ENCODE results near the gene RBMS3. TPM values are rescaled to one million over a fixed set of nuclear protein-coding genes. Genes with fewer than 3 reads are reported as not detected.

The RBMS3 gene
- total and polyA plus RNA-seq, 2 of the 8 experiments (the other 6 are each of a cell fraction or from before 2014, with no cell fraction given) = 3.7 to 6.9 TPM

- Histone ChIP-seq H2BK120ac (replicated peaks; ENCODE audit: low read depth, low read length) (no peak overlapping the region), H2AFZ (ENCODE audit: low read length) (no peak overlapping the region), H3K56ac (replicated peaks; ENCODE audit: insufficient read length, low read depth, low read length) (no peak overlapping the region), H3K4me2 (ENCODE audit: insufficient read depth in 1 of 2, low read depth in 2 of 2, low read length in 2 of 2) (no peak overlapping the region), H4K5ac (ENCODE audit: insufficient read length, low read depth, low read length) (no peak overlapping the region), H2BK15ac (ENCODE audit: low read length) (no peak overlapping the region), H4K8ac (ENCODE audit: extremely low read depth, insufficient read depth, low read length) (no peak overlapping the region), H2AK5ac (ENCODE audit: low read depth, low read length) (no peak overlapping the region), H3K27me3 (replicated peaks in 1 of 4; ENCODE audit: control insufficient read depth in 3 of 4, extremely low read depth in 1 of 4, insufficient read depth in 3 of 4, low read length in 3 of 4) (peaks cover 0 to 2% (median 0%) of the 10 kb centered on the region in 4 experiments; a peak in 1 of 7 replicates), H3K9ac (replicated peaks in 1 of 4; ENCODE audit: extremely low read depth in 1 of 4, low read depth in 3 of 4, low read length in 3 of 4) (no peak overlapping the region), H2BK12ac (ENCODE audit: low read depth, low read length) (no peak overlapping the region), H3K27ac (ENCODE audit: low read depth, low read length) (no peak overlapping the region), H4K91ac (replicated peaks; ENCODE audit: insufficient read length, low read length) (no peak overlapping the region), H3K9me3 (ENCODE audit: insufficient read depth in 2 of 2, low read depth in 1 of 2, low read length in 1 of 2) (no peaks in the 10 kb centered on the region), H3K18ac (ENCODE audit: extremely low read depth, low read length) (no peak overlapping the region), H3K36me3 (ENCODE audit: control insufficient read depth in 2 of 4, insufficient read depth in 4 of 4, low read length in 3 of 4) (no peaks in the 10 kb centered on the region), H4K20me1 (replicated peaks in 1 of 2; ENCODE audit: control insufficient read depth in 1 of 2, insufficient read depth in 2 of 2, low read length in 2 of 2) (no peaks in the 10 kb centered on the region), H3K23ac (ENCODE audit: insufficient read length) (no peak overlapping the region), H3K4me3 (ENCODE audit: extremely low read depth in 1 of 4, insufficient read depth in 2 of 4, low read depth in 3 of 4, low read length in 4 of 4) (no peak overlapping the region), H3K14ac (ENCODE audit: insufficient read length) (no peak overlapping the region), H3K4ac (replicated peaks; ENCODE audit: insufficient read length, low read depth, low read length) (no peak overlapping the region), H3K4me1 (replicated peaks in 1 of 4; ENCODE audit: control insufficient read depth in 3 of 4, insufficient read depth in 4 of 4, low read length in 3 of 4) (no peaks in the 10 kb centered on the region), H3K23me2 (ENCODE audit: low read depth, low read length) (no peaks in the 10 kb centered on the region), H2BK5ac (ENCODE audit: low read depth, low read length) (no peak overlapping the region), H3K79me2 (ENCODE audit: control insufficient read depth in 1 of 2, insufficient read depth in 2 of 2, low read length in 2 of 2) (no peaks in the 10 kb centered on the region), H2BK20ac (ENCODE audit: low read length) (no peak overlapping the region), H3K79me1 (ENCODE audit: low read depth, low read length) (no peaks in the 10 kb centered on the region)
- ChIA-PET CTCF (ENCODE audit: partially characterized antibody) (no interaction called here), POLR2A (ENCODE audit: partially characterized antibody) (no interaction called here)
- WGBS, 2 experiments (ENCODE audit: extremely low coverage in 1 of 2, insufficient coverage in 1 of 2, insufficient read length in 1 of 2, insufficient replicate concordance in 2 of 2, low coverage in 1 of 2, low lambda C conversion rate in 2 of 2, missing lambda C conversion rate in 1 of 2) = 90% methylated on average over 4 of the region's 4 CpGs; no CpG with 5 or more reads in 1 of the 2 experiments
- DNase-seq (ENCODE audit: low read depth in 1 of 2, low spot score in 2 of 2) (no peak), FAIRE-seq (no peak)
- TF ChIP-seq BRCA1 (IDR thresholded peaks at IDR 0.05; ENCODE audit: low read depth, low read length) (no peak), MAFK (IDR thresholded peaks at IDR 0.05; ENCODE audit: low read depth, low read length) (no peak), HDAC2 (IDR thresholded peaks at IDR 0.05; ENCODE audit: borderline replicate concordance in 1 of 2, low read depth in 2 of 2, low read length in 2 of 2) (no peak), RBBP5 (IDR thresholded peaks at IDR 0.05; ENCODE audit: borderline replicate concordance, low read depth, low read length) (no peak), CREB1 (IDR thresholded peaks at IDR 0.05) (no peak), POLR2AphosphoS5 (IDR thresholded peaks at IDR 0.05; ENCODE audit: low read depth, low read length) (no peak), TCF12 (IDR thresholded peaks at IDR 0.05; ENCODE audit: low read depth, low read length) (no peak), CBX5 (IDR thresholded peaks at IDR 0.05; ENCODE audit: low read depth, low read length) (no peak), ATF2 (IDR thresholded peaks at IDR 0.05; ENCODE audit: low read length) (no peak)
- TF ChIP-seq, protein P1, sequence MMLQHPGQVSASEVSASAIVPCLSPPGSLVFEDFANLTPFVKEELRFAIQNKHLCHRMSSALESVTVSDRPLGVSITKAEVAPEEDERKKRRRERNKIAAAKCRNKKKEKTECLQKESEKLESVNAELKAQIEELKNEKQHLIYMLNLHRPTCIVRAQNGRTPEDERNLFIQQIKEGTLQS (IDR thresholded peaks at IDR 0.05; ENCODE audit: insufficient read depth, low read depth, low read length) = no peak
Measured at GRCh38 chr3:29536016-29536758, 255.3 kb downstream of the RBMS3 start.
